ENCODE measurements around the gene PRPH. TPM values are rescaled to one million over a fixed set of nuclear protein-coding genes. Genes with fewer than 3 reads are reported as not detected.

PRPH gene
- polyA plus RNA-seq, 1 donor (not counting 4 experiments of a cell fraction or from before 2014, with no cell fraction given) = 0.05 TPM

- dilution Hi-C loops (cut with MboI; ENCODE audit: extremely low pct_ligation_motif_present, low sequenced_read_pairs) = no loop called here
- H3K27ac ChIP-seq (ENCODE audit: control insufficient read depth, insufficient read depth, low read length) = no peak overlapping the region
- no peaks in the 10 kb centered on the region for H3K9me3 ChIP-seq (ENCODE audit: control insufficient read depth, low read depth, low read length)
- H3K9me1 ChIP-seq (ENCODE audit: control insufficient read depth, extremely low read depth, insufficient read depth, low read length) = no peaks in the 10 kb centered on the region
- no peaks in the 10 kb centered on the region for H4K20me1 ChIP-seq (ENCODE audit: control insufficient read depth, extremely low read depth, insufficient read depth, low read length)
- H3K27me3 ChIP-seq (ENCODE audit: control insufficient read depth, extremely low read depth, insufficient read depth, low read length) = peaks cover 41% of the 10 kb centered on the region
- TF ChIP-seq EZH2 (IDR thresholded peaks at IDR 0.05; ENCODE audit: low read length) (peak; percentile 53), CTCF (optimal IDR thresholded peaks at IDR 0.05 in 1 of 3, IDR thresholded peaks at IDR 0.05 in 1 of 3, conservative IDR thresholded peaks at IDR 0.05 in 1 of 3; ENCODE audit: extremely low read depth in 1 of 3, insufficient read depth in 2 of 3, low read length in 3 of 3) (no peak)
- H3K4me3 ChIP-seq (ENCODE audit: control insufficient read depth in 2 of 3, extremely low read depth in 1 of 3, insufficient read depth in 2 of 3, low read depth in 1 of 3, low read length in 3 of 3) = no peak overlapping the region
- H2AFZ ChIP-seq (ENCODE audit: control insufficient read depth, low read length) = peak overlapping the region; percentile 47
- FAIRE-seq (no peak), DNase-seq (ENCODE audit: low read depth, low spot score) (no peak)
- H3K36me3 ChIP-seq (ENCODE audit: control insufficient read depth in 2 of 2, extremely low read depth in 1 of 2, insufficient read depth in 2 of 2, low read length in 2 of 2) = no peaks in the 10 kb centered on the region
- no peaks in the 10 kb centered on the region for H3K79me2 ChIP-seq (ENCODE audit: control insufficient read depth, insufficient read depth, low read length)
- no peak overlapping the region for H3K4me2 ChIP-seq (ENCODE audit: control insufficient read depth, extremely low read depth, insufficient read depth, low read depth, low read length)
- no peak overlapping the region for H3K9ac ChIP-seq (ENCODE audit: control insufficient read depth, extremely low read depth, insufficient read depth, low read length)
- peaks cover 21% of the 10 kb centered on the region for H3K4me1 ChIP-seq (ENCODE audit: control insufficient read depth, extremely low read depth, insufficient read depth, low read length)
These were observed 1.6 kb upstream of the PRPH start for GRCh38 chr12:49293056-49293956.

- dilution Hi-C loops (cut with MboI; ENCODE audit: extremely low pct_ligation_motif_present, low sequenced_read_pairs) = no loop called here
- H3K27ac ChIP-seq (ENCODE audit: control insufficient read depth, insufficient read depth, low read length) = no peak overlapping the region
- H3K4me3 ChIP-seq (ENCODE audit: control insufficient read depth in 2 of 3, extremely low read depth in 1 of 3, insufficient read depth in 2 of 3, low read depth in 1 of 3, low read length in 3 of 3) = no peak overlapping the region
- DNase-seq (ENCODE audit: low read depth, low spot score) (no peak), FAIRE-seq (no peak)
- no peaks in the 10 kb centered on the region for H3K9me3 ChIP-seq (ENCODE audit: control insufficient read depth, low read depth, low read length)
- H3K9ac ChIP-seq (ENCODE audit: control insufficient read depth, extremely low read depth, insufficient read depth, low read length) = no peak overlapping the region
- H3K4me1 ChIP-seq (ENCODE audit: control insufficient read depth, extremely low read depth, insufficient read depth, low read length) = peaks cover 13% of the 10 kb centered on the region
- no peaks in the 10 kb centered on the region for H4K20me1 ChIP-seq (ENCODE audit: control insufficient read depth, extremely low read depth, insufficient read depth, low read length)
- peaks cover 47% of the 10 kb centered on the region for H3K27me3 ChIP-seq (ENCODE audit: control insufficient read depth, extremely low read depth, insufficient read depth, low read length)
- TF ChIP-seq CTCF (optimal IDR thresholded peaks at IDR 0.05 in 1 of 3, IDR thresholded peaks at IDR 0.05 in 1 of 3, conservative IDR thresholded peaks at IDR 0.05 in 1 of 3; ENCODE audit: extremely low read depth in 1 of 3, insufficient read depth in 2 of 3, low read length in 3 of 3) (no peak), EZH2 (IDR thresholded peaks at IDR 0.05; ENCODE audit: low read length) (no peak)
- no peaks in the 10 kb centered on the region for H3K9me1 ChIP-seq (ENCODE audit: control insufficient read depth, extremely low read depth, insufficient read depth, low read length)
- H3K4me2 ChIP-seq (ENCODE audit: control insufficient read depth, extremely low read depth, insufficient read depth, low read depth, low read length) = no peak overlapping the region
- H3K79me2 ChIP-seq (ENCODE audit: control insufficient read depth, insufficient read depth, low read length) = no peaks in the 10 kb centered on the region
- H3K36me3 ChIP-seq (ENCODE audit: control insufficient read depth in 2 of 2, extremely low read depth in 1 of 2, insufficient read depth in 2 of 2, low read length in 2 of 2) = no peaks in the 10 kb centered on the region
- no peak overlapping the region for H2AFZ ChIP-seq (ENCODE audit: control insufficient read depth, low read length)
These were observed 702 bp upstream of the PRPH start for GRCh38 chr12:49294086-49294803.

All from keratinocyte (primary cell).